Measurements from ENCODE around the gene BCL6B.

Gene BCL6B

GRCh38 chr17:7011415-7011814 lies 11.4 kb upstream of the BCL6B start:
- no peak for DNase-seq

- no peak for DNase-seq
These were observed 11.0 kb upstream of the BCL6B start for GRCh38 chr17:7011942-7012254.

GRCh38 chr17:7014261-7014994 lies 8.4 kb upstream of the BCL6B start:
- peak; percentile 99 for DNase-seq

- DNase-seq, result peak; percentile 63
These were observed 7.6 kb upstream of the BCL6B start for GRCh38 chr17:7014995-7015958.

- no peak for DNase-seq
These were observed 6.4 kb upstream of the BCL6B start for GRCh38 chr17:7016418-7016817.

- no peak for DNase-seq
These were observed 5.7 kb upstream of the BCL6B start for GRCh38 chr17:7016886-7017826.

- no peak for DNase-seq
These were observed 5.0 kb upstream of the BCL6B start for GRCh38 chr17:7017827-7018200.

GRCh38 chr17:7018331-7018964 lies 4.4 kb upstream of the BCL6B start:
- DNase-seq, result peak; percentile 13

- no peak for DNase-seq
These were observed 3.5 kb upstream of the BCL6B start for GRCh38 chr17:7019367-7019766.

GRCh38 chr17:7019839-7020519 lies 2.9 kb upstream of the BCL6B start:
- DNase-seq, result peak; percentile 78

- DNase-seq, result no peak
These were observed 1.8 kb upstream of the BCL6B start for GRCh38 chr17:7020894-7021664.

GRCh38 chr17:7021993-7022778 lies 664 bp upstream of the BCL6B start:
- DNase-seq, result peak; percentile 83

GRCh38 chr17:7023576-7024401 lies 939 bp downstream of the BCL6B start:
- peak; percentile 84 for DNase-seq

- no peak for DNase-seq
These were observed 1.5 kb downstream of the BCL6B start for GRCh38 chr17:7024402-7024785.

GRCh38 chr17:7025245-7025644 lies 2.4 kb downstream of the BCL6B start:
- DNase-seq, result no peak

- DNase-seq, result no peak
These were observed 3.7 kb downstream of the BCL6B start for GRCh38 chr17:7026471-7027115.

- DNase-seq, result no peak
These were observed 4.5 kb downstream of the BCL6B start for GRCh38 chr17:7027335-7027734.

- no peak for DNase-seq
These were observed 6.2 kb downstream of the BCL6B start for GRCh38 chr17:7029096-7029495.

- no peak for DNase-seq
These were observed 6.8 kb downstream of the BCL6B start for GRCh38 chr17:7029659-7030058.
